Esophagus squamous epithelium (tissue), 4 donors: ENCODE results near the gene KLHL36.

Source experiments
- POLR2A ChIP-seq, 4 donors: fragments of 450-650 bp; IDR thresholded peaks; one replicate each; pipeline ENCODE4 v1.6.1; 2017; ENCODE audit warnings: antibody characterized with exemption in 4 of 4, mild to moderate bottlenecking in 4 of 4, moderate library complexity in 3 of 4
- TF ChIP-seq, protein P1 (sequence below), 6 experiments: fragments of 450-650 bp in 4 of 6; fragments of 200-600 bp in 2 of 6; sonication (generic) in 2 of 6; IDR thresholded peaks; one replicate each; pipeline ENCODE4 v1.5.1; 2016 to 2019; ENCODE audit warnings: antibody characterized with exemption in 6 of 6, mild to moderate bottlenecking in 4 of 6, moderate library complexity in 4 of 6

DNA sequence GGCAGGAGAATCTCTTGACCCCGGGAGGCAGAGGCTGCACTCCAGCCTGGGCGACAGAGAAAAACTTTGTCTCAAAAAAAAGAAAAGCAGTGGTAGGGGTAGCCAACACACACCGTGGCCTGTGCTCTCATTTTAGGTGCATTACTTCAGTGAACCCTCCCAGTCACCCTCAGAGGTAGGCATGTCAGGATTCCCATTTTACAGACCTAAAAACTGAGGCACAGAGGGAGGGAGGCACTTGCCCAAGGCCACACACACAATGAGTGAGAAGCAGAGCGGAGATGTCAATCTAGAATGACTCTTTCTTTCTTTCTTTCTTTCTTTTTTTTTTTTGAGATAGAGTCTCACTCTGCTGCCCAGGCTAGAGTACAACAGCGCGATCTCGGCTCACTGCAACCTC lies 35.6 kb upstream of the KLHL36 start:
- TF ChIP-seq, protein P1, sequence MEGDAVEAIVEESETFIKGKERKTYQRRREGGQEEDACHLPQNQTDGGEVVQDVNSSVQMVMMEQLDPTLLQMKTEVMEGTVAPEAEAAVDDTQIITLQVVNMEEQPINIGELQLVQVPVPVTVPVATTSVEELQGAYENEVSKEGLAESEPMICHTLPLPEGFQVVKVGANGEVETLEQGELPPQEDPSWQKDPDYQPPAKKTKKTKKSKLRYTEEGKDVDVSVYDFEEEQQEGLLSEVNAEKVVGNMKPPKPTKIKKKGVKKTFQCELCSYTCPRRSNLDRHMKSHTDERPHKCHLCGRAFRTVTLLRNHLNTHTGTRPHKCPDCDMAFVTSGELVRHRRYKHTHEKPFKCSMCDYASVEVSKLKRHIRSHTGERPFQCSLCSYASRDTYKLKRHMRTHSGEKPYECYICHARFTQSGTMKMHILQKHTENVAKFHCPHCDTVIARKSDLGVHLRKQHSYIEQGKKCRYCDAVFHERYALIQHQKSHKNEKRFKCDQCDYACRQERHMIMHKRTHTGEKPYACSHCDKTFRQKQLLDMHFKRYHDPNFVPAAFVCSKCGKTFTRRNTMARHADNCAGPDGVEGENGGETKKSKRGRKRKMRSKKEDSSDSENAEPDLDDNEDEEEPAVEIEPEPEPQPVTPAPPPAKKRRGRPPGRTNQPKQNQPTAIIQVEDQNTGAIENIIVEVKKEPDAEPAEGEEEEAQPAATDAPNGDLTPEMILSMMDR (IDR thresholded peaks at IDR 0.05), result no peak
- no peak for TF ChIP-seq POLR2A (IDR thresholded peaks at IDR 0.05)
